ENCODE measurements around the gene PPP1R3F.
"Not testable (repeated sequence)": the region's sequence is repeated elsewhere in the genome, so short reads cannot be mapped to it uniquely, and the experiment has no call there.

The PPP1R3F gene

DNA sequence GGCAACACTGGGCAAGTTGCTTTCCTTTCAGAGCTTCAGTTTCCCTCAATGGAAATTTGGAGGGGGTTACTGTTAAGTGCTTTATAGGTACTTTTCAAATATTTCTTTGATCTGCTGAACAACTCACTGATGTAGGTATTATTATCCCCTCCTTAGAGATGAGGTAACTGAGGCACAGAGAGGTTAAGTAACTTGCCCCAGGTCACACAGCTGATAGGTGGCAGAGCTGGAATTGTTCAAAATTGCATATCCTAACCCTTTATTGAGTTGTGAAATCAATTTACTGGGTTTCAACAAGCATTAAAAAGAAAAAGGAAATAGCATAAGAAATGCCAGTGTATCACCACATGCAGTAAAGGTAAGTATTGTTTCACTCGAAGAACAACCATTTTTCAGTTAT is 6.6 kb downstream of the PPP1R3F start:
- DNase-seq, result no peak

DNA sequence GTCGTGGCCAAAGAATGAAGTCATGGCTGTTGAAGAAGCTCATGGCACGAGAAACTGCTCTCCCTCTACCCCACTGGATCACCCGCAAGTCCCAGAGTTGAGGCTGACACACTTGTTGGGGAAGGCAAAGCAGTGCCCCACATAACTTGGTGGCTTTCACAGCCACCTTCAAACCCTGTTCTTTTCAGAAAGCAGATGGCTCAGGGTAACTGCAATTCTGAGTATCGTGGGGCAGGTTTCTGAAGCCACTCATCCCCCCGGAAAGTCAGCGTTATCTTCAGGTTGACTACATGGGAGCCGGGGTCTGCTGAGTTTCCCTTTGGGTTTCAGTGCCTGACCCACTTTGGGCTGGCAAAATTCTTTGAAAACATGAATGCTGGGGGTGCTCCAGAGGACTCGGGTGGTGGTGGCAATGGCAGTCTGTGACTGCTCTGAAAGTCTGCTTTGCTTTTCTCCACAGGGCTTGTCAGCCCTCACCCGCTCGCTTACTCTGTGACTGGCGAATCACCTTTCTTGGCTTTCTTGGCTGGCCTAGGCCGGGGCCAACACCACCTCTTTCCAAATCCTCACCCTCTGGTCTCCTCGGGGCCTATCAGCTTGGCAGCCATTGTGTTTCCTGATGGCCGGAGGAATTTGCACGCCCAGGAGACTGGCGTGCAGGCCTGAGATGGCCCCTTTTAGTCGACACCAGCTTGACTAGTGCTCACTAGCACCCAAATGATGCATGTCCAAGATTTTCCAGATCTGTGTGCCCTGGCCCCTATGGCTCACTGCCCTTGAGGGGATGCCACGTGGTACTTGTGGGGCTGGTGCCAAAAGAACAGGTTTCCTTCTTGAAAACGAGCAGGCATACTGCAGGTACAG is 7.3 kb downstream of the PPP1R3F start:
- no peak for DNase-seq

DNA sequence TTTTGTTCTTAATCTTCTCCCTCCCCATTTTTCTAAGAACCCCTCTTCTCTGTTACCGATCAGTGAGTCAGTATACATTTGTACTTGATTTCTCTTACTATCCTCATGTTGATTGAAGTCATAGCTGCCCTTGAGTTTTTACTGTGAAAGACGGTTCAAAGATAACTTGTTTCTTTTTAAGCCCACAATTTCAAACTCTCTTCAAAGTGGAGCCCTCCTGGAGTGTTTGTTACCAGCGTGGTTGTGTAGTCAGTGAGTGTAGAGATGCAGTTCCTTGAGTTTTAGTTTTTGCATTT is 7.9 kb downstream of the PPP1R3F start:
- DNase-seq, result no peak

- no peak for DNase-seq
Observed at GRCh38 chrX:49278081-49278480, 8.5 kb downstream of the PPP1R3F start.

DNA sequence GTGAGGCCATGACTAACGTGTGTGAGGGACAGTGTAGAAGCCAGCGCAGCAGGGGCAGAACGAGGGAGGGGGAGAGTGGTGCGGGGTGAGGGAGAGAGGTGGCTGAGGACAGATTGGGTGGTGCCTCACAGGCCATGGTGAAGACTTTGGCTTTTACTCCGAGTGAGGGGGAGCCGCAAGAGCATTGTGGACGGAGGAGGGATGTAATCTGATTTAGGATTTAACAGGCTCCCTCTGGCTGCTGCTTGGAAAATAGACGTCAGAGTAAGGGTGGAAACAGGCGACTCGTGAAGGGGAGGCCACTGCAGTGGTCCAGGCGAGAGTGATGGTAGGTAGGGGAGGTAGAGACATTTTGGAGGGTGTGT is 13.0 kb downstream of the PPP1R3F start:
- DNase-seq, result no peak

DNA sequence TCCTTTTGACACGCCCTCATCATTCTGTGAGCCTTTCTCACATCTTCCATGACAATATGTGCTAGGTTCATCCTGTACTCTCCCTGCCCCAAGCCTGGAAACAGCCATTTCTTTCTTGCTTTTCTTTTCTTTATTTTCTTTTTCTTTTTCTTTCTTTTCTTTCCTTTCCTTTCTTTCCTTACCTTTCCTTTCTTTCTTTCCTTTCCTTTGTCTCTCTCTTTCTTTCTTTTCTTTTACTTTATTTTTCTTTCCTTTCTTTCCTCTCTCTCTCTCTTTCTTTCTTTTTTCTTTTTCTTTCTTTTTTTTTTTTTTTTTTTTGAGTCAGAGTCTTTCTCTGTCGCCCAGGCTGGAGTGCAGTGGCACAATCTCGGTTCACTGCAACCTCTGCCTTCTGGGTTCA is 14.6 kb downstream of the PPP1R3F start:
- DNase-seq, result no peak

- DNase-seq, result no peak
Observed at GRCh38 chrX:49286136-49286535, 16.5 kb downstream of the PPP1R3F start.

GRCh38 chrX:49286581-49286980 is 17.0 kb downstream of the PPP1R3F start:
- DNase-seq, result no peak

DNA sequence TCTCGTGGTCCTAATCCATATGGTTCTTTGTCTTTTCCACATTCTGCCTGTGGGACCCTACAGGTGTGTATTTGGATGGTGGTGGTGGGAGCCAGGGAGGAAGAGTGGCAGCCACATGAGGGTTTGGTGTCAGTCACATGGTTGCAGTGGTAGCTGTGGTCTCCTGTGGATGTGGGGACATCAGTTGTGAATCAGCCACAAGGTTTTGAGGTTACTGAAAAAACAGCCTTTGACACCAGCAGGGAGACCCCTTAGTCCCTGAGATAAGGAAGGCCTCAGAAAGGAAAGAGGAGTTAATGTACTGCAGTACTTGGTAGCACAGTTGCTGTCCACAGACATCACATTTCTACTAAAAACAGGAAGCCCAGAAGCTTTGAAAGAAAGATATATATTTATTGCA is 18.1 kb downstream of the PPP1R3F start:
- no peak for DNase-seq

DNA sequence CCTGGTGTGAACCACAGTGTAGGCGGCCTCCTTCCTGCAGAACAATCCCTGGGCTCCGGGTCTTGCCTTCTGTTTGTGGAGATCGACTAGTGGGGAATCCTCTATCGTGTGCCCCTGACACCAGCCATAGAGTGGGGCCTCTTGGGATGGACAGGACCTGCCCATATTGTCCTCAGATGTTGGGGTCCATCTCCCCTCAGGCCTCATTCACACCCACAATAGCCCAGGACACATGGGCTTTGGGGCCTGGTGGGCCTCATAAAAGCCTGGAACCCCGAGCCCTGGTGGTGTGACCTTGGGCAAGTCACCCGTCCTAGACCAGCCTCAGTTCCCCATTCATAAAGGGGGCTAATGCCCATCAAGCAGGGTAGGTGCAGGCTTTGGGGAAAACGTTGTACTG is 20.6 kb downstream of the PPP1R3F start:
- no peak for DNase-seq

DNA sequence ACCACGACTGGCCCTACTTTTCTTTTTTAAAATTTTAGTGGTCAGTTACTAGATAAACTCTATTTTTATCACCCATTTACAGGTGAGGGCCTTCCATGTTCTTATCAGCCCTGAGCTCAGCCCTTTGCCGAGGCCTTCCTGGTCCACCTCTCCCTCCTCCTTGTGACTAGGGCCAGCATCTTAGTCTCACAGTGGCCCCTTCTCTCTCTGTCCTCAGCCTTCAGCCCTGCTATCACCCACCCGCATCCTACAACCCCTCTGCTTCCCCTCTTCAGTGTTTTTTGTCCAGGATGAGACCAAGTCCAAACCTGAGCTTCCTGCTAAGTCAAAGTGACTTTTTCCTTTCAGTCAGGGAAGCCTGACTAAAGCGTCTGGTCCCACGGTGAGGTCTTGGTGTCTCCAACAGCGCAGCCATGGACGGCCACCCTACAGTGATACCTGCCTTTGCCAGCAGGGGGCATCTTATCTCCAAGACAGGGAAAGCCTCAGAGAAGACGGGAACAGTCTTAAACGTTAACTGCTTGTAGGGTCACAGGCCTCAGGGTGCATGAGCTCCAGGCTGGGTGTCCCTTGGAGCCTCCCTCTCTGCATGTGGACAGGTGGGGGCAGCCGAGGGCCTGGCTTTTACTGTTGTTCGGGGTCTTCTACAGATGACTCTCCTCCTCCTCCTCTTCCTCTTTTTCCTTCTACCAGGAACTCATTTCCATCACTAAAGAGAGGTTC is 22.2 kb downstream of the PPP1R3F start:
- no peak for DNase-seq

- DNase-seq, result no peak
Observed at GRCh38 chrX:49292400-49293362, 23.1 kb downstream of the PPP1R3F start.

DNA sequence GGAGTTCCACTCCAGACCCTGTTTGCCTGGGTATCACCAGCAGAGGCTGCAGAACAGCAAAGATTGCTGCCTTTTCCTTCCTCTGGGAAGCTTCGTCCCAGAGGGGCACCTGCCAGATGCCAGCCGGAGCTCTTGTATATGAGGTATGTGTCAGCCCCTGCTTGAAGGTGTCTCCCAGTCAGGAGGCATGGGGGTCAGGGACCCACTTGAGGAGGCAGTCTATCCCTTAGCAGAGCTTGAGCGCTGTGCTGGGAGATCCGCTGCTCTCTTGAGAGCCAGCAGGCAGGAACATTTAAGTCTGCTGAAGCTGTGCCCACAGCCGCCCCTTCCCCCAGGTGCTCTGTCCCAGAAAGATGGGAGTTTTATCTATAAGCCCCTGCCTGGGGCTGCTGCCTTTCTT is 29.7 kb downstream of the PPP1R3F start:
- not testable (repeated sequence) for DNase-seq

DNA sequence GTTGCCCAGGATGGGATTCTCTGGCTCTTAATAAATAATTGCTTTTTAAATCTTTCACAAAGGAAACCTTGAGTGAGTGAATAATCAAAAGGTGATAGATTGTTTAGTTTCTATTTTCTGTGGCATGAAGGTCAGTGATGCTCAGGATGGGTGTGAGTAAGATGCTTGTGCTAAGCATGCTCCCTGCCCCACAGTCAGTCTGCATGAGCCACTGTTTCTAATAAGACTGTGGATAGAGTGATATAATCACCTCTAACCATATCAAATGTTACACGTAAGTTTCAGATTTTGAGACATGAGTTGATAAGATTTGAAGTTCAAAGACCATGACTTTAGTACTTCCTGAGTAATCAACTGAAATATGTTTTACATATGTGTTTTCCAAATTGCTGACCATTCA is 31.1 kb downstream of the PPP1R3F start:
- no peak for DNase-seq

- no peak for DNase-seq
Observed at GRCh38 chrX:49303346-49303745, 33.8 kb downstream of the PPP1R3F start, which contains the start of gene GAGE10. GAGE10 (plus strand) TSS chrX:49303646; CDS start chrX:49304860, 1,214 bp downstream.

DNA sequence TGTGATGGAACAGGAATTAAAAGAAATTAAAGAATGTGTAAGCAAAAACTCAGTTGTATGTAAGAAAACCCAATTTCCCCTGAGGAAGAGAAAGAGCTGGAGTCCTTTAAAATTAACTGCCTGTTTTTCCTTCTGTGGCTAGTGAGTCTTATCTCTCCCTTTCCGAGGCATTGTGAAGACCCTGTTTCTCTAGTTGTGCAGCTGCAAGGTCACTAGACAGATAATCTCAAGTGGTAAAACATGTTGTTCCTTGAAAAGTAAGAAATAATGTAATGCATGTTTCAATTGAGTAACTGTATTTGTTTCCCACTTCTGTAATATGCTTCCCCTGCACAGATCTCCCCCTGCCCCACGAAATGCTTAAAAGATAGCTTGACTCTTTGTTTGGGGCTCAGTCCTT is 38.2 kb downstream of the PPP1R3F start:
- not testable (repeated sequence) for DNase-seq

DNA sequence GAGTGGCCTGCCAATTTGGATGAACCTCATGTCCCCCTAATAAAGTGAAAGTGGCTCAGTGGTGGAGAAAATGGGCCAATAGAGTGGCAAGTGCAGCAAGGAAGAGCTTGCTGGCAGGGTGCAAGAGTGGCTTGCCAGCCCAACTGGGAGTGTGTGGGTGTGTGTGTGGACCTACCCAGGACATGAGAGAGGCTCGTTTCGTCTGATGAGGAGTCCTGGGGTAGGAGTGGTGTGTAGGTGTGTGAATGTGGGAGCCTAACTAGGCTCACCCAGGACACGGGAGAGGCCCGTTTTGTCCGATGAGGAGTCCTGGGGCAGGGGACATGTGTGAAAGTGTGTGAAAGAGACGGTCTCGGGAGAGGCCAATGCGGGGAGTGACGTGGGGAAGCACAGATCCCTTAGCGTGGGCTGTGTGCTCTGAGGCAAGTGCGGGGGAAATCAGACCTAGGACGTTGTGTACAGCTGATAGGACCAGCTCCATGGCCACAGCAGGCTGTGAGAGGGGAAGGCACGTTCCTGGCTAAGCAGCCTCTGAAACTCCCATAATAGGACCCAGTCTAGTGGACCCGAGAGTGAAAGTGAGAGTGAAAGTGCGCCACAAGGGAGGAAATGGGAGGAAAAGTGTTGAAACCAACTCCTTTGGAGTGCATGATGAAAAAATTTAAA is 39.1 kb downstream of the PPP1R3F start:
- DNase-seq, result no peak

DNA sequence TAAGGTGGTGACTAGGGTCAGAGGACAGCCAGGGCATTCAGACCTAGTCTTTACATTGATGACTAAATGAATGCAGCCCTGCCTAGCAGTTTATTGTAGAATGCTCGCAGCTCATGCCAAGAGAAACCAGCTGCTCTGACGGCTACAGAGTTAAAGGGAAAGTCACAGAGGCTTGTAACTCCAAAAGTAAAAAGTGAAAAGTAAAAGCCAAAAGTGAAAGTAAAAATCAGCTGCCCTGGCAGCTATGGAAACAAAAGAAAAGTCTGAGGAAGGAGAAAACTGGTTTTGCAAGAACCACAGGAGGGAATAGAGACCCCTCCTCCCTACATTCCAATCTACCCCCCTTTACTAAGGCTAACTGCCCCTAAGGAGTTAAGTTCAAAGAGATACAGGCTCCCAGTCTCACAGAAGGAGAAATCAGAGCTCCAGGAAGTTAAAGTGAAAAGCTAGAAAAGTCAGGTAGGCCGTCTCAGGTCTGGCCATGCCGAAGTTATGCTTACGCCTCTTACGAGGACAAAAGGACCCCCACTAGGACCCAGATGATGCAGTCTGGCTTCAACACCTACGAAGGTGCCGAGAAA is 39.9 kb downstream of the PPP1R3F start:
- DNase-seq, result no peak

DNA sequence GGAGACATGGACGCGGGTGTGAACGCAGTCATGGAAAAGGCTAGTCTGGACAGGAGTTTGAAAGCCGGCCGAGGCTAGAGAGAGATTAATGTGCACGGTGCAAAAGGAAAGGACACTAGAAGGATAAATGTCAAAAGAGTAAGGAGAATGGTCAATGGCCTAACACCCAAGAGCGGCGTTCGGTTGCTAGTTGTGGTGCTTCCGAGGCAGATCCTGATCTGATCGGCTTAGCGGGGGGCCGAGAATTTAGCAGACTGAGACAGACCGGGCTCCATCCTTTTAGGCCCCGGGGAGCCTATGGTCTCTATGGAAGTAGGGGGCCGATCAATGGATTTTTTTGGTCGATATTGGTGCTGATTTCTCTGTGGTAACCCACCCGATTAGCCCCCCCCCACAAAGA is 40.8 kb downstream of the PPP1R3F start:
- no peak for DNase-seq

DNA sequence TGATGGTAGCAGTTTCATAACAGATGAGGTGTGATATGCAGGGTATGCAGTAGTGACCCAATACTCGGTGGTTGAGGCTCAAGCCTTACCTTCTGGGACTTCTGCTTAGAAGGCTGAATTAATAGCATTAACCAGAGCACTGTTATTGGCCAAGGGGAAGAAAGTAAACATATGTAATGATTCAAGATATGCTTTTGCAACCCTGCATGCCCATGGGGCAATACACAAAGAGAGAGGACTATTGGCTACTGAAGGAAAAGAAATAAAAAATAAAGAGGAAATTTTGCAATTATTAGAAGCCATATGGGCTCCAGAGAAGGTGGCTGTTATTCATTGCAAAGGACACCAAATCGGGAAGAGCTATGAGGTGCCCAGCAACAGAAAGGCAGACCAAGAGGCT is 42.6 kb downstream of the PPP1R3F start:
- DNase-seq, result no peak

DNA sequence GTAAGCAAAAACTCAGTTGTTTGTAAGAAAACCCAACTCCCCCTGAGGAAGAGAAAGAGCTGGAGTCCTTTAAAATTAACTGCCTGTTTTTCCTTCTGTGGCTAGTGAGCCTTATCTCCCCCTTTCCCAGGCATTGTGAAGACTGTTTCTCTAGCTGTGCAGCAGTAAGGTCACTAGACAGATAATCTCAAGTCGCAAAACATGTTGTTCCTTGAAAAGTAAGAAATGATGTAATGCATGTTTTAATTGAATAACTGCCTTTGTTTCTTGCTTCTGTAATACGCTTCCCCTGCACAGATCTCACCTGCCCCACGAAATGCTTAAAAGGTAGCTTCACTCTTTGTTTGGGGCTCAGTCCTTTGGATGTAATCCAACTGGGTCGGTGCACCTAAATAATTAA is 46.5 kb downstream of the PPP1R3F start:
- no peak for DNase-seq

- not testable (repeated sequence) for DNase-seq
Observed at GRCh38 chrX:49321737-49322136, 52.1 kb downstream of the PPP1R3F start, which contains the start of gene GAGE12J. GAGE12J (plus strand) TSS chrX:49322037; CDS start chrX:49323194, 1,157 bp downstream.
